ENCODE measurements around the gene ERICH6. TPM values are rescaled to one million over a fixed set of nuclear protein-coding genes. Genes with fewer than 3 reads are reported as not detected.

The ERICH6 gene
- not detected for polyA plus RNA-seq (2012; ENCODE audit: insufficient read length, low read depth)

- TF ChIP-seq SIN3A (IDR thresholded peaks at IDR 0.05; ENCODE audit: borderline replicate concordance, insufficient read depth, low read length) (no peak), POLR2AphosphoS5 (IDR thresholded peaks at IDR 0.05; ENCODE audit: low read depth, low read length) (no peak), TAF1 (IDR thresholded peaks at IDR 0.05; ENCODE audit: borderline replicate concordance, insufficient read depth, low read length) (no peak)
These were observed at the start of gene ERICH6 for GRCh38 chr3:150703756-150704344. TSS of gene ERICH6 (minus strand) at chr3:150703920. CDS start at chr3:150703898, 22 bp downstream.

GRCh38 chr3:150751781-150752263 lies 48.1 kb upstream of the ERICH6 start:
- no peak for TF ChIP-seq POLR2AphosphoS5 (IDR thresholded peaks at IDR 0.05; ENCODE audit: low read depth, low read length)
- TF ChIP-seq REST (IDR thresholded peaks at IDR 0.05; ENCODE audit: insufficient read depth in 1 of 2, low read depth in 2 of 2, low read length in 2 of 2), result no peak
- TF ChIP-seq TAF1 (IDR thresholded peaks at IDR 0.05; ENCODE audit: borderline replicate concordance, insufficient read depth, low read length), result no peak
- TF ChIP-seq SIN3A (IDR thresholded peaks at IDR 0.05; ENCODE audit: borderline replicate concordance, insufficient read depth, low read length), result no peak
- no peak for TF ChIP-seq FOXP2 (optimal IDR thresholded peaks at IDR 0.05; ENCODE audit: borderline replicate concordance, extremely low read depth, extremely low read length, insufficient read depth)

- TF ChIP-seq SIN3A (IDR thresholded peaks at IDR 0.05; ENCODE audit: borderline replicate concordance, insufficient read depth, low read length), result no peak
These were observed 45.5 kb upstream of the ERICH6 start for GRCh38 chr3:150749255-150749654.

GRCh38 chr3:150748684-150749047 lies 44.9 kb upstream of the ERICH6 start:
- TF ChIP-seq TAF1 (IDR thresholded peaks at IDR 0.05; ENCODE audit: borderline replicate concordance, insufficient read depth, low read length) (no peak), POLR2AphosphoS5 (IDR thresholded peaks at IDR 0.05; ENCODE audit: low read depth, low read length) (no peak), SIN3A (IDR thresholded peaks at IDR 0.05; ENCODE audit: borderline replicate concordance, insufficient read depth, low read length) (no peak), FOXP2 (optimal IDR thresholded peaks at IDR 0.05; ENCODE audit: borderline replicate concordance, extremely low read depth, extremely low read length, insufficient read depth) (no peak), REST (IDR thresholded peaks at IDR 0.05; ENCODE audit: insufficient read depth in 1 of 2, low read depth in 2 of 2, low read length in 2 of 2) (no peak)

GRCh38 chr3:150747886-150748683 lies 44.4 kb upstream of the ERICH6 start:
- no peak for TF ChIP-seq TAF1 (IDR thresholded peaks at IDR 0.05; ENCODE audit: borderline replicate concordance, insufficient read depth, low read length)
- no peak for TF ChIP-seq SIN3A (IDR thresholded peaks at IDR 0.05; ENCODE audit: borderline replicate concordance, insufficient read depth, low read length)
- no peak for TF ChIP-seq FOXP2 (optimal IDR thresholded peaks at IDR 0.05; ENCODE audit: borderline replicate concordance, extremely low read depth, extremely low read length, insufficient read depth)
- no peak for TF ChIP-seq POLR2AphosphoS5 (IDR thresholded peaks at IDR 0.05; ENCODE audit: low read depth, low read length)
- no peak for TF ChIP-seq REST (IDR thresholded peaks at IDR 0.05; ENCODE audit: insufficient read depth in 1 of 2, low read depth in 2 of 2, low read length in 2 of 2)

All from PFSK-1 (cell line).